Measurements from ENCODE around the gene CARD9. TPM values are rescaled to one million over a fixed set of nuclear protein-coding genes. Genes with fewer than 3 reads are reported as not detected.

Gene CARD9
- total and polyA plus RNA-seq, 2 of the 8 experiments (the other 6 are each of a cell fraction or from before 2014, with no cell fraction given) = 0.15 to 1.1 TPM

- TF ChIP-seq RNF2 (IDR thresholded peaks at IDR 0.05; ENCODE audit: borderline replicate concordance, low read depth, low read length, missing control alignments, poor library complexity, severe bottlenecking) (no peak), ATF3 (IDR thresholded peaks at IDR 0.05; ENCODE audit: insufficient read depth, low read depth, low read length) (no peak), SIX5 (IDR thresholded peaks at IDR 0.05; ENCODE audit: low read depth, low read length) (no peak)
Measured at GRCh38 chr9:136385015-136385414, 11.5 kb upstream of the CARD9 start (continued).
